Measurements from ENCODE around the gene RPL21.

- TF ChIP-seq POLR2AphosphoS5 (IDR thresholded peaks at IDR 0.05; ENCODE audit: borderline replicate concordance, low read depth, low read length) (no peak), EZH2 (IDR thresholded peaks at IDR 0.05) (no peak), FOXP2 (optimal IDR thresholded peaks at IDR 0.05; ENCODE audit: control extremely low read depth, extremely low read length, insufficient read depth) (no peak)
These were observed 40.1 kb upstream of the RPL21 start for GRCh38 chr13:27211271-27211670.
